GM21786 (cell line): ENCODE results near the gene E2F4.

Experiments used
- ATAC-seq: cut with Tn5 transposase; IDR thresholded peaks from one replicate; pipeline ENCODE4 v1.9.1; 2021; ENCODE audit not compliant: unreplicated experiment

E2F4 gene

GRCh38 chr16:67190448-67191399, 1.2 kb upstream of the E2F4 start:
- ATAC-seq = no peak

GRCh38 chr16:67191411-67191994, 452 bp upstream of the E2F4 start:
- no peak for ATAC-seq

GRCh38 chr16:67192781-67193361, 916 bp downstream of the E2F4 start:
- no peak for ATAC-seq

- ATAC-seq = no peak
Measured at GRCh38 chr16:67193536-67193935, 1.6 kb downstream of the E2F4 start.

- ATAC-seq = no peak
Measured at GRCh38 chr16:67194260-67194659, 2.3 kb downstream of the E2F4 start.

GRCh38 chr16:67195676-67196075, 3.7 kb downstream of the E2F4 start:
- no peak for ATAC-seq

GRCh38 chr16:67196881-67197280, 4.9 kb downstream of the E2F4 start:
- no peak for ATAC-seq

GRCh38 chr16:67197704-67198103, 5.7 kb downstream of the E2F4 start:
- no peak for ATAC-seq

GRCh38 chr16:67198238-67198734, 6.3 kb downstream of the E2F4 start:
- ATAC-seq = no peak

- ATAC-seq = no peak
Measured at GRCh38 chr16:67199011-67199807, 7.3 kb downstream of the E2F4 start, which contains the start of gene ELMO3. ELMO3 (plus strand) TSS chr16:67199131; CDS start chr16:67199327, 196 bp downstream.

GRCh38 chr16:67199808-67200198, 7.8 kb downstream of the E2F4 start:
- no peak for ATAC-seq

- no peak for ATAC-seq
Measured at GRCh38 chr16:67200491-67200890, 8.5 kb downstream of the E2F4 start.

GRCh38 chr16:67201411-67202345, 9.7 kb downstream of the E2F4 start:
- ATAC-seq = no peak

- no peak for ATAC-seq
Measured at GRCh38 chr16:67202426-67202825, 10.5 kb downstream of the E2F4 start.

GRCh38 chr16:67202956-67203493, 11.1 kb downstream of the E2F4 start:
- ATAC-seq = no peak

- ATAC-seq = no peak
Measured at GRCh38 chr16:67204076-67204475, 12.1 kb downstream of the E2F4 start.

GRCh38 chr16:67206129-67206837, 14.3 kb downstream of the E2F4 start:
- no peak for ATAC-seq

GRCh38 chr16:67206838-67207248, 14.9 kb downstream of the E2F4 start:
- ATAC-seq = no peak
